MM.1S (cell line): Measurements from ENCODE around the gene P3H1.

Experiments used
- DNase-seq: peaks from one replicate; pipeline ENCODE4 v3.0.0-alpha.2; 2015
- H2AFZ ChIP-seq: fragments of 300-600 bp; sonication (generic); 2 replicates; pipeline ENCODE4 v1.6.0; 2016; ENCODE audit warnings: antibody characterized with exemption, low read length
- H3F3A ChIP-seq: fragments of 300-600 bp; sonication (generic); 2 replicates; pipeline ENCODE4 v1.6.1; 2016; ENCODE audit warnings: mild to moderate bottlenecking, antibody characterized with exemption, low read length, moderate library complexity, mixed read lengths; ENCODE audit not compliant: insufficient read depth
- H3K27ac ChIP-seq: fragments of 300-600 bp; sonication (generic); 2 replicates; pipeline ENCODE4 v1.5.1; 2016; ENCODE audit warnings: mild to moderate bottlenecking, low read length
- H3K27me3 ChIP-seq: fragments of 300-600 bp; sonication (generic); replicated peaks from 2 replicates; pipeline ENCODE4 v1.6.0; 2016; ENCODE audit warnings: low read length; ENCODE audit not compliant: insufficient read depth
- H3K36me3 ChIP-seq: fragments of 300-600 bp; sonication (generic); replicated peaks from 2 replicates; pipeline ENCODE4 v1.6.1; 2016; ENCODE audit warnings: mild to moderate bottlenecking, low read length, mixed read lengths; ENCODE audit not compliant: insufficient read depth
- H3K4me1 ChIP-seq: fragments of 300-600 bp; sonication (generic); 2 replicates; pipeline ENCODE4 v1.6.1; 2016; ENCODE audit warnings: low read length, mixed read lengths
- H3K4me2 ChIP-seq: fragments of 300-600 bp; sonication (generic); 2 replicates; pipeline ENCODE4 v1.6.0; 2016; ENCODE audit warnings: low read depth, low read length
- H3K4me3 ChIP-seq: fragments of 300-600 bp; sonication (generic); 2 replicates; pipeline ENCODE4 v1.5.1; 2016; ENCODE audit warnings: low read length, mixed read lengths
- H3K79me2 ChIP-seq: fragments of 300-600 bp; sonication (generic); 2 replicates; pipeline ENCODE4 v1.6.1; 2016; ENCODE audit warnings: mixed run types, low read length, mixed read lengths
- H3K9ac ChIP-seq: fragments of 300-600 bp; sonication (generic); 2 replicates; pipeline ENCODE4 v1.6.1; 2016; ENCODE audit warnings: low read length, mixed read lengths
- H3K9me2 ChIP-seq: fragments of 300-600 bp; sonication (generic); replicated peaks from 2 replicates; pipeline ENCODE4 v1.6.1; 2016; ENCODE audit warnings: mild to moderate bottlenecking, low read length, mixed read lengths; ENCODE audit not compliant: insufficient read depth
- H3K9me3 ChIP-seq: fragments of 300-600 bp; sonication (generic); replicated peaks from 2 replicates; pipeline ENCODE4 v1.6.1; 2016; ENCODE audit warnings: mild to moderate bottlenecking, low read length, mixed read lengths; ENCODE audit not compliant: insufficient read depth
- H4K20me1 ChIP-seq: fragments of 300-600 bp; sonication (generic); 2 replicates; pipeline ENCODE4 v1.6.1; 2016; ENCODE audit warnings: mild to moderate bottlenecking, low read length, moderate library complexity, mixed read lengths; ENCODE audit not compliant: insufficient read depth
- CTCF ChIP-seq: fragments of 300-600 bp; sonication (generic); IDR thresholded peaks from 2 replicates; pipeline ENCODE4 v1.5.1; 2016; ENCODE audit warnings: antibody characterized with exemption, low read length, mixed read lengths
- EZH2 ChIP-seq: fragments of 300-600 bp; sonication (generic); optimal IDR thresholded peaks from 2 replicates; pipeline ENCODE3; 2017; ENCODE audit warnings: low read depth, mild to moderate bottlenecking, antibody characterized with exemption, low read length, mixed read lengths
- EZH2phosphoT487 ChIP-seq: fragments of 300-600 bp; sonication (generic); IDR thresholded peaks from 2 replicates; pipeline ENCODE4 v1.6.1; 2018; ENCODE audit warnings: antibody characterized with exemption, low read length

Gene P3H1

DNA sequence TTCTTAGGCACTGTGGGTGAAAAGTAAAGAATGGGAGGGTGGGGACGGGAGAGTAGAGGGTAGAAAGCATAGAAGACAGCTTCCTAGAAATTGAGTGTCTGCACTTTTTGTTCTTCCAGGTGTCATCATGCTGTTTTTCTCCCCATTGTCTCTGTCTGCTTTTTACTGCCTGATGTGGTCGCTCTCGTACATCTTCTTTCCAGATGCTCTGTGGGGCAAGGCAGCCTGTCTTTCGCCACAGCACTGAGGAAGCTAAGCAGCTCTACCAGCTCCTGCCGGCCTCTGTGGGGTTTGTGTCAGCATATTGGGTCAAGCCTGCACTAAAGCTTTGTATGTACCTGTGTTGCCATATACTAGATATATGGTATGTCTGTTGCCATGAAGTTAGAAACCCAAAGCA is 31.2 kb upstream of the P3H1 start:
- no peak overlapping the region for H3K27ac ChIP-seq
- TF ChIP-seq EZH2 (no peak), EZH2phosphoT487 (no peak), CTCF (no peak)
- no peak overlapping the region for H3K4me3 ChIP-seq
- H3K27me3 ChIP-seq: no peaks in the 10 kb centered on the region
- H3K4me2 ChIP-seq: no peak overlapping the region
- H3K36me3 ChIP-seq: no peaks in the 10 kb centered on the region
- no peaks in the 10 kb centered on the region for H3K79me2 ChIP-seq
- no peaks in the 10 kb centered on the region for H3K9me3 ChIP-seq
- no peak overlapping the region for H3K9ac ChIP-seq
- H4K20me1 ChIP-seq: no peaks in the 10 kb centered on the region
- DNase-seq: no peak
- no peaks in the 10 kb centered on the region for H3K4me1 ChIP-seq
- no peaks in the 10 kb centered on the region for H3K9me2 ChIP-seq
- no peaks in the 10 kb centered on the region for H3F3A ChIP-seq
- no peak overlapping the region for H2AFZ ChIP-seq

DNA sequence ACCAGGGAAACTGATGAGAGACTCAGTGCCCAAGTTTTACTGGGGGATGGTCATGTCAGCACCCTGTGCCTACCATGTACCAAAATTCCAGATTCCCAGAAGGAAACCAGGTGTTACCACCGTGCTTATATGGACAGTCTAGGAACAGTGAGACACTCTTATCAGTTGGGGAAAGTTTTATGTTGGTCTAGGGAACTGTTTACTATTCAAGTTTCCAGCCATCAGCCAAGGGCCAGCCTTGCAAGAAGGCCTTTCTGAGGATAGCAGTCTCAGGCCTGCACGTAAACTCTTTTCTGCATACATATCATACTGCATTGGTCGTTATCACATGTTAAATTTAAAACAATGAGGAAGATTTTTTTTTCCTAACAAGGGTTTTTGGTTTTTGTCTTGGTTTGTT is 30.6 kb upstream of the P3H1 start:
- Histone ChIP-seq H3K79me2 (no peaks in the 10 kb centered on the region), H3K9me2 (no peaks in the 10 kb centered on the region), H3K27ac (no peak overlapping the region), H4K20me1 (no peaks in the 10 kb centered on the region), H3K4me2 (no peak overlapping the region), H2AFZ (no peak overlapping the region), H3K4me3 (no peak overlapping the region), H3K9me3 (no peaks in the 10 kb centered on the region), H3F3A (no peaks in the 10 kb centered on the region), H3K36me3 (no peaks in the 10 kb centered on the region), H3K9ac (no peak overlapping the region), H3K4me1 (no peaks in the 10 kb centered on the region), H3K27me3 (no peaks in the 10 kb centered on the region)
- DNase-seq: no peak
- TF ChIP-seq CTCF (no peak), EZH2 (no peak)

DNA sequence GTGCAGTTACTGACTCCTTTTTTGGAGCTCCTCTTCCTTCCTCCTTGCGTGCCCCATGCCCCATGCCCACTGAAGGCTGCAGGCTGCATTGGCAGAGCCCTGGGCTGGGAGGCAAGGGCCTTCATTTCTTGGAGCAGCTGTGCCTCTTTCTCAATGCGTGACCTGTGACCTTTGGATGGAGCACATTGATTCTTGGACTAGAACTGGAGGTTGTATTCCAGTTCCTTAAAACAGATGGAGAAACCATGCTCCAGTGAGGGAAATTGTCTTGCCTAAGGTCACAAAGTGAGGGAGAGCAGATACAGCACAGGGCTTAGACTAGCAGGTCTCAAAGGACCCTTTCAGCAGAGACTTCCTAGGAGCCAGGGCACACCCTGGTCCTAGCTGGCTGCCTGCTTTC is 27.0 kb upstream of the P3H1 start:
- Histone ChIP-seq H3K27me3 (no peaks in the 10 kb centered on the region), H3K9me3 (no peaks in the 10 kb centered on the region), H3F3A (no peaks in the 10 kb centered on the region), H3K4me3 (no peak overlapping the region), H3K79me2 (no peaks in the 10 kb centered on the region), H3K9ac (no peak overlapping the region), H3K36me3 (no peaks in the 10 kb centered on the region), H3K4me1 (no peaks in the 10 kb centered on the region), H3K4me2 (no peak overlapping the region), H4K20me1 (no peaks in the 10 kb centered on the region), H3K9me2 (no peaks in the 10 kb centered on the region), H3K27ac (no peak overlapping the region), H2AFZ (no peak overlapping the region)
- TF ChIP-seq EZH2 (no peak), CTCF (no peak), EZH2phosphoT487 (no peak)
- no peak for DNase-seq

GRCh38 chr1:42788021-42788420 is 21.2 kb upstream of the P3H1 start:
- H3K4me3 ChIP-seq: no peak overlapping the region
- no peaks in the 10 kb centered on the region for H3K79me2 ChIP-seq
- TF ChIP-seq CTCF: no peak
- TF ChIP-seq EZH2: no peak
- no peak overlapping the region for H3K27ac ChIP-seq
- DNase-seq: no peak
- no peaks in the 10 kb centered on the region for H3K9me2 ChIP-seq
- H3K27me3 ChIP-seq: no peaks in the 10 kb centered on the region
- no peaks in the 10 kb centered on the region; the same call in 1 of the 2 replicates for H3K36me3 ChIP-seq
- H3K4me2 ChIP-seq: no peak overlapping the region
- no peaks in the 10 kb centered on the region for H3K4me1 ChIP-seq
- no peaks in the 10 kb centered on the region for H4K20me1 ChIP-seq
- no peaks in the 10 kb centered on the region for H3K9me3 ChIP-seq
- no peaks in the 10 kb centered on the region for H3F3A ChIP-seq
- H2AFZ ChIP-seq: no peak overlapping the region
- no peak overlapping the region for H3K9ac ChIP-seq
